Ovary (tissue), 1 donor: ENCODE measurements around the gene TBCD.

Experiments used
- EP300 ChIP-seq: sonication (generic); formaldehyde crosslinking; IDR thresholded peaks from one replicate; pipeline ENCODE4 v1.6.1; 2017; ENCODE audit warnings: antibody characterized with exemption
- POLR2A ChIP-seq: fragments of 450-650 bp; IDR thresholded peaks from one replicate; pipeline ENCODE4 v1.6.1; 2017; ENCODE audit warnings: antibody characterized with exemption, mild to moderate bottlenecking, moderate library complexity

GRCh38 chr17:82732118-82732743 lies 19.6 kb upstream of the TBCD start:
- TF ChIP-seq POLR2A (no peak), EP300 (no peak)
